H1 (cell line): ENCODE data around the gene WWC2. TPM values are rescaled to one million over a fixed set of nuclear protein-coding genes. Genes with fewer than 3 reads are reported as not detected.

Source experiments
- CTCF ChIA-PET: fragments of 300-600 bp; sonication (Branson Sonifier 250); formaldehyde crosslinking; loops from one replicate; lab custom pipeline; 2021; ENCODE audit not compliant: partially characterized antibody; lab: Charles Lee
- POLR2A ChIA-PET: fragments of 300-600 bp; sonication (Branson Sonifier 250); formaldehyde crosslinking; loops from one replicate; lab custom pipeline; 2021; ENCODE audit warnings: inconsistent platforms; ENCODE audit not compliant: partially characterized antibody; lab: Charles Lee
- DNase-seq, 2 experiments: peaks; one replicate each; pipeline versions ENCODE4 v3.0.0 to v3.0.0-alpha.2; 2010 to 2022; ENCODE audit warnings: low spot score in 2 of 2, low read depth in 1 of 2, mixed read lengths in 1 of 2
- FAIRE-seq: peaks from 2 replicates; lab custom pipeline; 2011; peaks lifted over from hg19 to GRCh38; lab: Jason Lieb, UNC
- H2AFZ ChIP-seq: 2 replicates; pipeline ENCODE4 v1.8.1; 2012; ENCODE audit warnings: low read length, inconsistent platforms
- H2AK5ac ChIP-seq: 2 replicates; pipeline ENCODE4 v1.6.1; 2013; ENCODE audit warnings: low read depth, low read length
- H2BK120ac ChIP-seq: replicated peaks from 2 replicates; pipeline ENCODE3; 2013; ENCODE audit warnings: low read depth, low read length, inconsistent platforms
- H2BK12ac ChIP-seq: 2 replicates; pipeline ENCODE4 v1.6.1; 2013; ENCODE audit warnings: low read depth, low read length
- H2BK15ac ChIP-seq: 2 replicates; pipeline ENCODE4 v1.6.1; 2013; ENCODE audit warnings: low read length
- H2BK20ac ChIP-seq: 2 replicates; pipeline ENCODE4 v1.6.1; 2013; ENCODE audit warnings: low read length
- H2BK5ac ChIP-seq: 2 replicates; pipeline ENCODE4 v1.6.1; 2013; ENCODE audit warnings: low read depth, low read length
- H3K14ac ChIP-seq: 2 replicates; pipeline ENCODE4 v1.6.1; 2013; ENCODE audit warnings: inconsistent platforms; ENCODE audit not compliant: insufficient read length
- H3K18ac ChIP-seq: 2 replicates; pipeline ENCODE4 v1.6.1; 2013; ENCODE audit warnings: low read length; ENCODE audit errors: extremely low read depth
- H3K23ac ChIP-seq: 2 replicates; pipeline ENCODE4 v1.6.1; 2013; ENCODE audit warnings: inconsistent platforms; ENCODE audit not compliant: insufficient read length
- H3K23me2 ChIP-seq: 2 replicates; pipeline ENCODE4 v1.6.1; 2013; ENCODE audit warnings: low read depth, low read length
- H3K27ac ChIP-seq: 2 replicates; pipeline ENCODE4 v1.6.1; 2011; ENCODE audit warnings: low read depth, low read length, inconsistent platforms
- H3K27me3 ChIP-seq, 4 experiments: replicated peaks in 1 of 4; 1 replicate in 1 of 4; 2 replicates in 3 of 4; pipeline versions ENCODE4 v1.6.1 to v1.8.1; 2011 to 2013; ENCODE audit warnings: low read length in 3 of 4, mild to moderate bottlenecking in 3 of 4, inconsistent platforms in 2 of 4, mixed read lengths in 2 of 4, moderate library complexity in 1 of 4; ENCODE audit not compliant: control insufficient read depth in 3 of 4, insufficient read depth in 3 of 4; ENCODE audit errors: extremely low read depth in 1 of 4
- H3K36me3 ChIP-seq, 4 experiments: 2 replicates each; pipeline versions ENCODE4 v1.6.1 to v1.8.1; 2011 to 2013; ENCODE audit warnings: mild to moderate bottlenecking in 4 of 4, low read length in 3 of 4, moderate library complexity in 2 of 4, control low read depth in 1 of 4, inconsistent platforms in 1 of 4; ENCODE audit not compliant: insufficient read depth in 4 of 4, control insufficient read depth in 2 of 4
- H3K4ac ChIP-seq: replicated peaks from 2 replicates; pipeline ENCODE3; 2013; ENCODE audit warnings: low read length, low read depth, mixed read lengths, inconsistent platforms; ENCODE audit not compliant: insufficient read length
- H3K4me1 ChIP-seq, 4 experiments: replicated peaks in 1 of 4; 1 replicate in 1 of 4; 2 replicates in 3 of 4; pipeline versions ENCODE4 v1.6.1 to v1.8.1; 2011 to 2013; ENCODE audit warnings: low read length in 3 of 4, inconsistent platforms in 2 of 4, mixed read lengths in 1 of 4; ENCODE audit not compliant: insufficient read depth in 4 of 4, control insufficient read depth in 3 of 4
- H3K4me2 ChIP-seq, 2 experiments: 2 replicates each; pipeline versions ENCODE4 v1.6.1 to v1.8.1; 2011 to 2013; ENCODE audit warnings: low read depth in 2 of 2, low read length in 2 of 2, control low read depth in 1 of 2, inconsistent platforms in 1 of 2, mild to moderate bottlenecking in 1 of 2; ENCODE audit not compliant: insufficient read depth in 1 of 2
- H3K4me3 ChIP-seq, 4 experiments: fragments of 200-600, 300-600 bp in 1 of 4; sonication (generic), shearing (Covaris generic), sonication (Bioruptor Twin) in 1 of 4; 2 replicates each; pipeline versions ENCODE4 v1.5.1 to v1.8.1; 2011 to 2016; ENCODE audit warnings: low read length in 4 of 4, low read depth in 3 of 4, control low read depth in 2 of 4, inconsistent platforms in 2 of 4, mild to moderate bottlenecking in 2 of 4, mixed read lengths in 1 of 4, moderate library complexity in 1 of 4; ENCODE audit not compliant: insufficient read depth in 2 of 4; ENCODE audit errors: extremely low read depth in 1 of 4
- H3K56ac ChIP-seq: replicated peaks from 2 replicates; pipeline ENCODE3; 2013; ENCODE audit warnings: low read depth, mild to moderate bottlenecking, mixed read lengths, low read length, inconsistent platforms; ENCODE audit not compliant: insufficient read length
- H3K79me1 ChIP-seq: 2 replicates; pipeline ENCODE4 v1.6.1; 2013; ENCODE audit warnings: low read depth, low read length, control low read depth
- H3K79me2 ChIP-seq, 2 experiments: 2 replicates each; pipeline versions ENCODE4 v1.6.1 to v1.8.1; 2012 to 2013; ENCODE audit warnings: low read length in 2 of 2, mild to moderate bottlenecking in 2 of 2, inconsistent platforms in 1 of 2; ENCODE audit not compliant: insufficient read depth in 2 of 2, control insufficient read depth in 1 of 2
- H3K9ac ChIP-seq, 4 experiments: replicated peaks in 1 of 4; 1 replicate in 1 of 4; 2 replicates in 3 of 4; pipeline versions ENCODE4 v1.6.1 to v1.8.1; 2011 to 2013; ENCODE audit warnings: low read depth in 3 of 4, low read length in 3 of 4, control low read depth in 2 of 4, mild to moderate bottlenecking in 2 of 4, moderate library complexity in 2 of 4, inconsistent platforms in 1 of 4; ENCODE audit errors: extremely low read depth in 1 of 4
- H3K9me3 ChIP-seq, 2 experiments: 2 replicates each; pipeline versions ENCODE4 v1.6.1 to v1.8.1; 2012 to 2013; ENCODE audit warnings: mild to moderate bottlenecking in 2 of 2, moderate library complexity in 2 of 2, control low read depth in 1 of 2, inconsistent platforms in 1 of 2, low read depth in 1 of 2, low read length in 1 of 2, mixed read lengths in 1 of 2; ENCODE audit not compliant: insufficient read depth in 2 of 2
- H4K20me1 ChIP-seq, 2 experiments: replicated peaks in 1 of 2; 2 replicates each; pipeline versions ENCODE3 to v1.8.1; 2011 to 2013; ENCODE audit warnings: inconsistent platforms in 2 of 2, low read length in 2 of 2, mild to moderate bottlenecking in 1 of 2; ENCODE audit not compliant: insufficient read depth in 2 of 2, control insufficient read depth in 1 of 2
- H4K5ac ChIP-seq: 2 replicates; pipeline ENCODE4 v1.6.1; 2013; ENCODE audit warnings: low read length, low read depth, mixed read lengths, inconsistent platforms; ENCODE audit not compliant: insufficient read length
- H4K8ac ChIP-seq: 2 replicates; pipeline ENCODE4 v1.8.0; 2013; ENCODE audit warnings: mild to moderate bottlenecking, moderate library complexity, low read length, inconsistent platforms; ENCODE audit not compliant: insufficient read depth; ENCODE audit errors: extremely low read depth
- H4K91ac ChIP-seq: replicated peaks from 2 replicates; pipeline ENCODE3; 2013; ENCODE audit warnings: low read length, mixed read lengths, inconsistent platforms; ENCODE audit not compliant: insufficient read length
- CHD2 ChIP-seq: IDR thresholded peaks from 2 replicates; pipeline ENCODE4 v1.6.1; 2012; ENCODE audit warnings: low read length, improper control_type of control experiment
- RXRA ChIP-seq: IDR thresholded peaks from 2 replicates; pipeline ENCODE4 v1.6.1; 2011; ENCODE audit warnings: low read depth, mild to moderate bottlenecking, low read length, moderate library complexity; ENCODE audit not compliant: insufficient read depth
- WGBS, 2 experiments: shearing (Covaris generic) in 1 of 2; methylation state at CpG; one replicate each; pipeline versions ENCODE4 v1.1.6 to v1.1.7; 2013 to 2015; ENCODE audit warnings: low lambda C conversion rate in 2 of 2, mixed read lengths in 2 of 2, inconsistent platforms in 1 of 2, low coverage in 1 of 2, missing lambda C conversion rate in 1 of 2; ENCODE audit not compliant: insufficient replicate concordance in 2 of 2, insufficient coverage in 1 of 2, insufficient read length in 1 of 2; ENCODE audit errors: extremely low coverage in 1 of 2, missing lambda C conversion rate in 1 of 2; 5-methylcytosine and 5-hydroxymethylcytosine counted together
- polyA plus RNA-seq, 7 experiments: library from polyadenylated mRNA; depleted of rRNA in 3 of 7; stranded (reverse) in 5 of 7; unstranded in 2 of 7; fragments of >200 nt in 5 of 7; fragments of 200-250 nt in 2 of 7; gene quantifications; 1 replicate in 5 of 7; 2 replicates in 1 of 7; 4 replicates in 1 of 7; pipeline versions ENCODE4 v1.2.1 to v1.2.3, GENCODE V29; 2011 to 2013; ENCODE audit warnings: missing spikeins in 2 of 7, mixed read lengths in 2 of 7
- total RNA-seq: library from RNA; stranded (reverse); fragmentation: NEBNext Ultra II Directional; extraction: Animal tissue kit (Norgen Biotek cat#: 25700); gene quantifications from 2 replicates; pipeline ENCODE4 v1.2.1, GENCODE V29; 2021

The WWC2 gene
- total and polyA plus RNA-seq, 2 of the 8 experiments (the other 6 are each of a cell fraction or from before 2014, with no cell fraction given) = 17.6 to 135 TPM

- H3K18ac ChIP-seq = no peak overlapping the region
- H3K9ac ChIP-seq = no peak overlapping the region
- CTCF ChIA-PET = interaction anchor here (1.0 to 2.2 kb wide), 9 partner anchors 12 to 306 kb away, joined by 3 to 9 read pairs (median 4); no protein-coding TSS in a partner anchor
- TF ChIP-seq RXRA (no peak), CHD2 (no peak)
Measured at GRCh38 chr4:183244019-183244418, 145.0 kb downstream of the WWC2 start.

More at GRCh38 chr4:183244019-183244418, 145.0 kb downstream of the WWC2 start:
- no peaks in the 10 kb centered on the region for H3K23me2 ChIP-seq
- H2BK15ac ChIP-seq = no peak overlapping the region
- H2BK12ac ChIP-seq = no peak overlapping the region
- H3K27me3 ChIP-seq = no peaks in the 10 kb centered on the region
- peaks cover 6 to 15% (median 9%) of the 10 kb centered on the region in 4 experiments for H3K4me1 ChIP-seq
- no peak overlapping the region for H3K14ac ChIP-seq
- DNase-seq (no peak), FAIRE-seq (no peak)
- no peak overlapping the region for H2BK120ac ChIP-seq
- no peaks in the 10 kb centered on the region for H3K79me2 ChIP-seq
- H3K4me2 ChIP-seq = no peak overlapping the region
- no peak overlapping the region for H4K91ac ChIP-seq
- H3K56ac ChIP-seq = no peak overlapping the region
- no peak overlapping the region for H3K4me3 ChIP-seq
- no peak overlapping the region for H3K23ac ChIP-seq
- H3K36me3 ChIP-seq = peaks cover 7 to 42% (median 16%) of the 10 kb centered on the region in 4 experiments
- H2BK20ac ChIP-seq = no peak overlapping the region
- H3K27ac ChIP-seq = no peak overlapping the region
- POLR2A ChIA-PET = no interaction called here
- no peaks in the 10 kb centered on the region; the same call in 1 of the 2 replicates for H3K79me1 ChIP-seq
- H4K20me1 ChIP-seq = peaks cover 0 to 3% of the 10 kb centered on the region in 2 experiments
- H3K9me3 ChIP-seq = no peaks in the 10 kb centered on the region
- no peak overlapping the region for H3K4ac ChIP-seq
- H4K5ac ChIP-seq = no peak overlapping the region
- no peak overlapping the region for H2AK5ac ChIP-seq
- H2BK5ac ChIP-seq = no peak overlapping the region
- 87% methylated on average over 8 of the region's 8 CpGs; no CpG with 5 or more reads in 1 of the 2 experiments for whole genome bisulfite sequencing, 2 experiments
- no peak overlapping the region for H2AFZ ChIP-seq
- no peak overlapping the region for H4K8ac ChIP-seq
